Activated T-helper 1 cell treated with anti-CD3 and anti-CD28 coated beads, Interleukin-12 subunit alpha, Interleukin-12 subunit beta, Interleukin-2, Interleukin-4 antibody, amounts not matched to agents 30 ng/mL and 10 ng/mL and 1 ng/mL, durations not matched to agents 14 hours and 24 hours and 36 hours (primary cell): ENCODE measurements around the gene STUB1. TPM values are rescaled to one million over a fixed set of nuclear protein-coding genes. Genes with fewer than 3 reads are reported as not detected.
A peak's percentile ranks its signal among the peaks of the same experiment; 100 is the strongest.
"Not testable (repeated sequence)": the region's sequence is repeated elsewhere in the genome, so short reads cannot be mapped to it uniquely, and the experiment has no call there.

Experiments used
- DNase-seq: peaks from one replicate; pipeline ENCODE4 v3.0.0; 2021; ENCODE audit warnings: low spot score
- H3K27ac Mint-ChIP-seq: one replicate; pipeline ENCODE4 v1.8.0; 2021; ENCODE audit warnings: mild to moderate bottlenecking, mixed read lengths
- H3K27me3 Mint-ChIP-seq: one replicate; pipeline ENCODE4 v1.8.0; 2022; ENCODE audit warnings: mild to moderate bottlenecking, moderate library complexity, mixed read lengths; ENCODE audit not compliant: insufficient read depth
- H3K36me3 Mint-ChIP-seq: one replicate; pipeline ENCODE4 v1.8.0; 2021; ENCODE audit warnings: low read depth, mixed read lengths
- H3K4me1 Mint-ChIP-seq: one replicate; pipeline ENCODE4 v1.8.0; 2021; ENCODE audit warnings: low read depth, mixed read lengths
- H3K4me3 Mint-ChIP-seq: one replicate; pipeline ENCODE4 v1.8.0; 2021; ENCODE audit warnings: mild to moderate bottlenecking, moderate library complexity, mixed read lengths
- H3K9me3 Mint-ChIP-seq: one replicate; pipeline ENCODE4 v1.8.0; 2021; ENCODE audit warnings: mixed read lengths
- intact Hi-C: fragments of 100-400 bp; cut with micrococcal nuclease; formaldehyde crosslinking; loops from one replicate; pipeline ENCODE4 v1.15.1; 2024
- total RNA-seq: library from RNA; stranded (reverse); gene quantifications from 2 replicates; pipeline ENCODE4 v1.2.3, GENCODE V29; 2022

Gene STUB1
- total RNA-seq, 1 donor from 2014 or later, result 94.0 TPM

DNA sequence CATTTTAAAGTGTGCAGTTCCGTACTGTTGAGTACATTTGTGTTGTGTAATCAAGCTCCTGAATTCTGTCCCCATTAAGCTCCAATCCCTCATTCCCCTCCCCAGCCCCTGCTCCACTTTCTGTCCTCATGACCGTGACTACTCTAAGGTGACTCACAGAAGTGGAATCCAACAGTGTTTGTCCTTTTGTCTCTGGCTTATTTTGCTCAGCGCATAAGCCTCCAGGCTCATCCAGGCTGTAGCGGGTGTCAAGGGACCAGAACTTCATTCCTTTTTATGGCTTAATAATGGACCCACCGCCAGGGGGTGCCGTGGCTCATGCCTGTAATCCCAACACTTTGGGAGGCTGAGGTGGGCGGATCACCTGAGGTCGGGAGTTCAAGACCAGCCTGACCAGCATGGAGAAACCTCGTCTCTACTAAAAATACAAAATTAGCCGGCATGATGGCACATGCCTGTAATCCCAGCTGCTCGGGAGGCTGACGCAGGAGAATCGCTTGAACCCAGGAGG lies 32.6 kb downstream of the STUB1 start:
- not testable (repeated sequence) for DNase-seq, H3K36me3 Mint-ChIP-seq, H3K4me3 Mint-ChIP-seq, H3K4me1 Mint-ChIP-seq, H3K9me3 Mint-ChIP-seq
- intact Hi-C loops, result loop anchor here (5.0 kb wide), 1 partner anchor 95 kb away; no protein-coding TSS in a partner anchor
- peak overlapping the region; percentile 0 for H3K27ac Mint-ChIP-seq
- H3K27me3 Mint-ChIP-seq, result peaks cover 27% of the 10 kb centered on the region

- intact Hi-C loops, result loop anchor here (1.0 to 5.0 kb wide), 3 partner anchors 23 to 93 kb away; partner anchors contain the start of genes CHTF18, RPUSD1 and WDR24
- Mint-ChIP-seq H3K9me3 (no peaks in the 10 kb centered on the region), H3K36me3 (no peaks in the 10 kb centered on the region), H3K4me1 (no peaks in the 10 kb centered on the region), H3K27me3 (peaks cover 20% of the 10 kb centered on the region), H3K4me3 (no peak overlapping the region), H3K27ac (no peak overlapping the region)
- no peak for DNase-seq
Measured at GRCh38 chr16:714079-714478, 33.9 kb downstream of the STUB1 start.

GRCh38 chr16:714558-715476 lies 34.6 kb downstream of the STUB1 start, which contains the start of gene METRN:
Gene METRN (plus strand): TSS chr16:715118. CDS start chr16:715290, 172 bp downstream.
- Mint-ChIP-seq H3K9me3 (no peaks in the 10 kb centered on the region), H3K27me3 (peaks cover 19% of the 10 kb centered on the region), H3K4me3 (peak within 1 kb of the TSS; percentile 60), H3K36me3 (no peaks in the 10 kb centered on the region), H3K4me1 (no peaks in the 10 kb centered on the region), H3K27ac (no peak within 1 kb of the TSS)
- intact Hi-C loops, result loop anchor here (1.0 to 5.0 kb wide), 4 partner anchors 24 to 92 kb away; partner anchors contain the start of genes CHTF18, RPUSD1, STUB1 and WDR24
- DNase-seq, result peak; percentile 88

- intact Hi-C loops, result loop anchor here (1.0 to 2.0 kb wide), 2 partner anchors 25 to 35 kb away; partner anchors contain the start of genes STUB1 and WDR24
- H3K4me3 Mint-ChIP-seq, result peak overlapping the region; percentile 60
- H3K9me3 Mint-ChIP-seq, result no peaks in the 10 kb centered on the region
- peaks cover 19% of the 10 kb centered on the region for H3K27me3 Mint-ChIP-seq
- no peaks in the 10 kb centered on the region for H3K4me1 Mint-ChIP-seq
- no peak overlapping the region for H3K27ac Mint-ChIP-seq
- H3K36me3 Mint-ChIP-seq, result no peaks in the 10 kb centered on the region
- no peak for DNase-seq
Measured at GRCh38 chr16:715477-716199, 35.4 kb downstream of the STUB1 start.

GRCh38 chr16:716200-716568 lies 36.0 kb downstream of the STUB1 start:
- H3K4me1 Mint-ChIP-seq, result no peaks in the 10 kb centered on the region
- H3K27me3 Mint-ChIP-seq, result peaks cover 19% of the 10 kb centered on the region
- DNase-seq, result no peak
- H3K27ac Mint-ChIP-seq, result peak overlapping the region; percentile 61
- peak overlapping the region; percentile 60 for H3K4me3 Mint-ChIP-seq
- no peaks in the 10 kb centered on the region for H3K9me3 Mint-ChIP-seq
- no peaks in the 10 kb centered on the region for H3K36me3 Mint-ChIP-seq
- intact Hi-C loops, result no loop called here

GRCh38 chr16:716768-717325 lies 36.6 kb downstream of the STUB1 start:
- Mint-ChIP-seq H3K4me1 (no peaks in the 10 kb centered on the region), H3K27ac (no peak overlapping the region), H3K9me3 (no peaks in the 10 kb centered on the region), H3K36me3 (no peaks in the 10 kb centered on the region), H3K27me3 (peaks cover 19% of the 10 kb centered on the region), H3K4me3 (no peak overlapping the region)
- no peak for DNase-seq
- intact Hi-C loops, result no loop called here

GRCh38 chr16:717450-718245 lies 37.4 kb downstream of the STUB1 start:
- Mint-ChIP-seq H3K9me3 (no peaks in the 10 kb centered on the region), H3K27me3 (peaks cover 19% of the 10 kb centered on the region), H3K36me3 (no peaks in the 10 kb centered on the region), H3K27ac (no peak overlapping the region), H3K4me3 (no peak overlapping the region), H3K4me1 (no peaks in the 10 kb centered on the region)
- intact Hi-C loops, result no loop called here
- DNase-seq, result no peak

GRCh38 chr16:718389-718788 lies 38.2 kb downstream of the STUB1 start:
- H3K27ac Mint-ChIP-seq, result no peak overlapping the region
- no peaks in the 10 kb centered on the region for H3K4me1 Mint-ChIP-seq
- no peak for DNase-seq
- H3K36me3 Mint-ChIP-seq, result no peaks in the 10 kb centered on the region
- no peaks in the 10 kb centered on the region for H3K9me3 Mint-ChIP-seq
- intact Hi-C loops, result no loop called here
- no peak overlapping the region for H3K4me3 Mint-ChIP-seq
- H3K27me3 Mint-ChIP-seq, result peaks cover 16% of the 10 kb centered on the region

- intact Hi-C loops, result no loop called here
- Mint-ChIP-seq H3K4me3 (peak overlapping the region; percentile 66), H3K9me3 (no peaks in the 10 kb centered on the region), H3K27ac (no peak overlapping the region), H3K27me3 (peaks cover 13% of the 10 kb centered on the region), H3K36me3 (no peaks in the 10 kb centered on the region), H3K4me1 (no peaks in the 10 kb centered on the region)
- DNase-seq, result no peak
Measured at GRCh38 chr16:718922-719321, 38.7 kb downstream of the STUB1 start.

- Mint-ChIP-seq H3K36me3 (no peaks in the 10 kb centered on the region), H3K27ac (peak overlapping the region; percentile 28), H3K4me3 (peak overlapping the region; percentile 75), H3K27me3 (peaks cover 8% of the 10 kb centered on the region), H3K4me1 (no peaks in the 10 kb centered on the region), H3K9me3 (no peaks in the 10 kb centered on the region)
- intact Hi-C loops, result loop anchor here (2.0 kb wide), 1 partner anchor 17 kb away; no protein-coding TSS in a partner anchor
- DNase-seq, result no peak
Measured at GRCh38 chr16:719815-720446, 39.7 kb downstream of the STUB1 start.

- no peaks in the 10 kb centered on the region for H3K9me3 Mint-ChIP-seq
- H3K27me3 Mint-ChIP-seq, result peaks cover 11% of the 10 kb centered on the region
- no peaks in the 10 kb centered on the region for H3K36me3 Mint-ChIP-seq
- peak overlapping the region; percentile 28 for H3K27ac Mint-ChIP-seq
- no peaks in the 10 kb centered on the region for H3K4me1 Mint-ChIP-seq
- peak overlapping the region; percentile 75 for H3K4me3 Mint-ChIP-seq
- intact Hi-C loops, result loop anchor here (2.0 kb wide), 1 partner anchor 16 kb away; no protein-coding TSS in a partner anchor
- no peak for DNase-seq
Measured at GRCh38 chr16:720447-720989, 40.3 kb downstream of the STUB1 start.
